A172 (cell line): ENCODE results near the gene CLEC16A. TPM values are rescaled to one million over a fixed set of nuclear protein-coding genes. Genes with fewer than 3 reads are reported as not detected.
A peak's percentile ranks its signal among the peaks of the same experiment; 100 is the strongest.

Experiments used
- DNase-seq: peaks from one replicate; pipeline ENCODE4 v3.0.0-alpha.2; 2015; ENCODE audit warnings: low spot score
- total RNA-seq: library from RNA; depleted of rRNA; stranded (reverse); fragments of >200 nt; shearing (Covaris generic); gene quantifications from 2 replicates; pipeline ENCODE4 v1.2.3, GENCODE V29; 2014

The CLEC16A gene
- total RNA-seq, 1 experiment from 2014 or later: 17.3 TPM

- no peak for DNase-seq
Measured at GRCh38 chr16:10990378-10990777, 46.0 kb downstream of the CLEC16A start.

- peak; percentile 60 for DNase-seq
Measured at GRCh38 chr16:10992112-10992511, 47.7 kb downstream of the CLEC16A start.

- peak; percentile 85 for DNase-seq
Measured at GRCh38 chr16:10992797-10993196, 48.4 kb downstream of the CLEC16A start.

GRCh38 chr16:10993649-10994048 lies 49.3 kb downstream of the CLEC16A start:
- DNase-seq: no peak

GRCh38 chr16:10994571-10994970 lies 50.2 kb downstream of the CLEC16A start:
- DNase-seq: no peak

- DNase-seq: no peak
Measured at GRCh38 chr16:10995565-10995964, 51.2 kb downstream of the CLEC16A start.

GRCh38 chr16:10997485-10997884 lies 53.1 kb downstream of the CLEC16A start:
- DNase-seq: no peak

- no peak for DNase-seq
Measured at GRCh38 chr16:10999300-10999699, 54.9 kb downstream of the CLEC16A start.

- no peak for DNase-seq
Measured at GRCh38 chr16:11001611-11002010, 57.2 kb downstream of the CLEC16A start.

- no peak for DNase-seq
Measured at GRCh38 chr16:11003141-11003540, 58.8 kb downstream of the CLEC16A start.

GRCh38 chr16:11004351-11004750 lies 60.0 kb downstream of the CLEC16A start:
- DNase-seq: no peak

GRCh38 chr16:11004973-11005610 lies 60.7 kb downstream of the CLEC16A start:
- DNase-seq: no peak

- DNase-seq: no peak
Measured at GRCh38 chr16:11005611-11005975, 61.2 kb downstream of the CLEC16A start.

- no peak for DNase-seq
Measured at GRCh38 chr16:11006656-11007055, 62.3 kb downstream of the CLEC16A start.

GRCh38 chr16:11007714-11008280 lies 63.4 kb downstream of the CLEC16A start:
- DNase-seq: no peak

GRCh38 chr16:11009027-11009755 lies 64.8 kb downstream of the CLEC16A start:
- no peak for DNase-seq

GRCh38 chr16:11010575-11011221 lies 66.3 kb downstream of the CLEC16A start:
- no peak for DNase-seq

GRCh38 chr16:11011326-11011725 lies 67.0 kb downstream of the CLEC16A start:
- DNase-seq: no peak

- no peak for DNase-seq
Measured at GRCh38 chr16:11012841-11013240, 68.5 kb downstream of the CLEC16A start.

- DNase-seq: no peak
Measured at GRCh38 chr16:11014136-11014535, 69.8 kb downstream of the CLEC16A start.

- DNase-seq: no peak
Measured at GRCh38 chr16:11015076-11015475, 70.7 kb downstream of the CLEC16A start.

GRCh38 chr16:11015607-11016006 lies 71.2 kb downstream of the CLEC16A start:
- no peak for DNase-seq

- no peak for DNase-seq
Measured at GRCh38 chr16:11016524-11016988, 72.2 kb downstream of the CLEC16A start.
